A673 (cell line): Measurements from ENCODE around the gene DNM2.

ENCODE experiments used
- CTCF ChIP-seq: fragments of 300-800, 200-600 bp; sonication (generic); conservative IDR thresholded peaks from 2 replicates; pipeline ENCODE4 v1.5.1; 2017; ENCODE audit warnings: low read depth, mild to moderate bottlenecking, antibody characterized with exemption, low read length, moderate library complexity, mixed read lengths
- EZH2 ChIP-seq: fragments of 200-600 bp; sonication (generic); IDR thresholded peaks from 2 replicates; pipeline ENCODE4 v1.6.1; 2017; ENCODE audit warnings: borderline replicate concordance, low read depth, mild to moderate bottlenecking, mixed read lengths, antibody characterized with exemption, low read length; ENCODE audit not compliant: poor library complexity, severe bottlenecking

- TF ChIP-seq CTCF (no peak), EZH2 (no peak)
Observed at GRCh38 chr19:10729411-10729810, 11.5 kb downstream of the DNM2 start.
